ENCODE data around the gene VEZF1. TPM values are rescaled to one million over a fixed set of nuclear protein-coding genes. Genes with fewer than 3 reads are reported as not detected.
A peak's percentile ranks its signal among the peaks of the same experiment; 100 is the strongest.

The VEZF1 gene
- total RNA-seq, 1 experiment from 2014 or later = 50.9 TPM

DNA sequence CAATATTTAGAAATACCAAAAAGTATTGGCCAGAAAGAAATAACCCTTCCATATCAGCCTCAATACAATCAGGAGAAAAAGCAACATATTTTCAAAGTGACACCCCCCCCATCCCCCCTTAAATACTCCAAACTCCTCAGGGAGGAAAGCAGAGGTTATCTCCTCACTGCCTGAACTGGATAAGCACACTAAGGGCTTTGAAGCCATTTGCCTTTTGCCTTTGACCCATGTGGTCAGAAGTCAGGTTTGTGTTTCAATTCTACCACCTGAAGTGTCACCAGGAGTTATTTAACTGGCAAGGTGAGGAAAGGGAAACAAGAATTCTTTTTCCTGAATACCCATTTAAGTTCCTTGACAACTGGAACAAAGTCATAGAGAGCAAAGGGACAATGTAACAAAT lies 3.5 kb upstream of the VEZF1 start:
- ChIA-PET CTCF (interaction anchor here (1.1 kb wide), 1 partner anchor 132 kb away, joined by 3 read pairs; no protein-coding TSS in a partner anchor), POLR2A (ENCODE audit: unreplicated experiment) (no interaction called here)
- H4K20me1 ChIP-seq (ENCODE audit: insufficient read depth) = no peaks in the 10 kb centered on the region; the same call in 1 of the 2 replicates
- intact Hi-C loops (cut with micrococcal nuclease; ENCODE audit: unreplicated experiment) = no loop called here
- H3K79me2 ChIP-seq (ENCODE audit: low read depth) = peaks cover 12% of the 10 kb centered on the region
- peaks cover 62% of the 10 kb centered on the region for H3F3A ChIP-seq (ENCODE audit: insufficient read depth, low read depth)
- TF ChIP-seq CTCF (conservative IDR thresholded peaks at IDR 0.05) (no peak), EZH2 (IDR thresholded peaks at IDR 0.05; ENCODE audit: low read depth) (no peak)
- no peaks in the 10 kb centered on the region for H3K9me2 ChIP-seq (ENCODE audit: insufficient read depth)
- no peak for DNase-seq
- BruUV-seq (replicated peaks) = no TSS peak
- no peaks in the 10 kb centered on the region for H3K9me3 ChIP-seq (ENCODE audit: insufficient read depth, low read depth)
- no peaks in the 10 kb centered on the region for H3K36me3 ChIP-seq (ENCODE audit: low read depth)
- peaks cover under 1% of the 10 kb centered on the region for H3K4me1 ChIP-seq (replicated peaks; ENCODE audit: insufficient read depth)
- H3K27ac ChIP-seq = no peak overlapping the region
- no peak overlapping the region for H2AFZ ChIP-seq
- H3K4me2 ChIP-seq = no peak overlapping the region
- H3K4me3 ChIP-seq = no peak overlapping the region
- H3K27me3 ChIP-seq (ENCODE audit: insufficient read depth, low read depth) = no peaks in the 10 kb centered on the region

GRCh38 chr17:57990037-57990436 lies 2.0 kb upstream of the VEZF1 start:
- Histone ChIP-seq H3K9me3 (ENCODE audit: insufficient read depth, low read depth) (no peaks in the 10 kb centered on the region), H3K36me3 (ENCODE audit: low read depth) (peaks cover 3% of the 10 kb centered on the region; the same call in 1 of the 2 replicates), H4K20me1 (ENCODE audit: insufficient read depth) (peaks cover 5% of the 10 kb centered on the region; the same call in 1 of the 2 replicates), H3K4me3 (no peak overlapping the region), H2AFZ (no peak overlapping the region), H3K9me2 (ENCODE audit: insufficient read depth) (no peaks in the 10 kb centered on the region), H3K79me2 (ENCODE audit: low read depth) (peaks cover 26% of the 10 kb centered on the region), H3K27me3 (ENCODE audit: insufficient read depth, low read depth) (no peaks in the 10 kb centered on the region), H3K4me1 (replicated peaks; ENCODE audit: insufficient read depth) (peaks cover 16% of the 10 kb centered on the region), H3K4me2 (no peak overlapping the region), H3K27ac (no peak overlapping the region), H3F3A (ENCODE audit: insufficient read depth, low read depth) (peaks cover 63% of the 10 kb centered on the region)
- intact Hi-C loops (cut with micrococcal nuclease; ENCODE audit: unreplicated experiment) = no loop called here
- BruUV-seq (replicated peaks) = no TSS peak
- CTCF ChIA-PET = interaction anchor here (1.2 kb wide), 2 partner anchors 123 to 133 kb away, joined by 3 read pairs; no protein-coding TSS in a partner anchor
- TF ChIP-seq CTCF (conservative IDR thresholded peaks at IDR 0.05) (no peak), EZH2 (IDR thresholded peaks at IDR 0.05; ENCODE audit: low read depth) (no peak)
- DNase-seq = no peak
- POLR2A ChIA-PET (ENCODE audit: unreplicated experiment) = interaction anchor here (0.5 to 0.6 kb wide), 2 partner anchors 113 to 405 kb away, joined by 3 to 17 read pairs; no protein-coding TSS in a partner anchor

GRCh38 chr17:57988301-57989250 lies 522 bp upstream of the VEZF1 start:
- no peaks in the 10 kb centered on the region for H3K27me3 ChIP-seq (ENCODE audit: insufficient read depth, low read depth)
- TF ChIP-seq EZH2 (IDR thresholded peaks at IDR 0.05; ENCODE audit: low read depth) = no peak
- no peak for TF ChIP-seq CTCF (conservative IDR thresholded peaks at IDR 0.05)
- peak overlapping the region; percentile 80 for H2AFZ ChIP-seq
- peak in 1 of 2 experiments; percentile 65 for DNase-seq
- H3F3A ChIP-seq (ENCODE audit: insufficient read depth, low read depth) = peaks cover 53% of the 10 kb centered on the region
- H3K36me3 ChIP-seq (ENCODE audit: low read depth) = peaks cover 17% of the 10 kb centered on the region
- no peaks in the 10 kb centered on the region for H3K9me3 ChIP-seq (ENCODE audit: insufficient read depth, low read depth)
- H3K79me2 ChIP-seq (ENCODE audit: low read depth) = peaks cover 40% of the 10 kb centered on the region
- peaks cover 29% of the 10 kb centered on the region for H3K4me1 ChIP-seq (replicated peaks; ENCODE audit: insufficient read depth)
- peak overlapping the region; percentile 39 for H3K27ac ChIP-seq
- ChIA-PET CTCF (interaction anchor here (0.6 kb wide), 2 partner anchors 119 to 905 kb away, joined by 6 to 10 read pairs; no protein-coding TSS in a partner anchor), POLR2A (ENCODE audit: unreplicated experiment) (interaction anchor here (0.6 to 0.7 kb wide), 4 partner anchors 33 to 139 kb away, joined by 3 to 5 read pairs (median 4); partner anchors contain the start of genes CUEDC1 and MRPS23)
- H4K20me1 ChIP-seq (ENCODE audit: insufficient read depth) = peaks cover 5% of the 10 kb centered on the region; the same call in 1 of the 2 replicates
- TSS peak; percentile 53 for BruUV-seq (replicated peaks)
- peak overlapping the region; percentile 62 for H3K4me3 ChIP-seq
- intact Hi-C loops (cut with micrococcal nuclease; ENCODE audit: unreplicated experiment) = no loop called here
- no peaks in the 10 kb centered on the region for H3K9me2 ChIP-seq (ENCODE audit: insufficient read depth)
- H3K4me2 ChIP-seq = peak overlapping the region; percentile 92
